Thyroid gland (tissue), 4 donors: ENCODE measurements around the gene PDCD10.

ENCODE experiments used
- CTCF ChIP-seq, 6 experiments: fragments of 200-600 bp in 3 of 6; fragments of 450-650 bp in 3 of 6; sonication (generic) in 3 of 6; IDR thresholded peaks; one replicate each; pipeline ENCODE4 v1.5.1; 2016 to 2019; ENCODE audit warnings: antibody characterized with exemption in 6 of 6, mild to moderate bottlenecking in 2 of 6, inconsistent platforms in 1 of 6, moderate library complexity in 1 of 6
- POLR2A ChIP-seq, 2 donors: fragments of 450-650 bp; IDR thresholded peaks; one replicate each; pipeline ENCODE4 v1.6.1; 2017; ENCODE audit warnings: antibody characterized with exemption in 2 of 2, mild to moderate bottlenecking in 2 of 2, moderate library complexity in 1 of 2

GRCh38 chr3:167650459-167650858, 84.2 kb downstream of the PDCD10 start:
- TF ChIP-seq CTCF (IDR thresholded peaks at IDR 0.05) (no peak), POLR2A (IDR thresholded peaks at IDR 0.05) (no peak)
